Measurements from ENCODE around the gene RBMS1.

- TF ChIP-seq CTCF (IDR thresholded peaks at IDR 0.05) (no peak), POLR2A (IDR thresholded peaks at IDR 0.05) (no peak)
Observed at GRCh38 chr2:160308476-160308875, 185.1 kb downstream of the RBMS1 start.
